HEK293 (cell line): Measurements from ENCODE around the gene NHS.
A peak's percentile ranks its signal among the peaks of the same experiment; 100 is the strongest.
"Not testable (repeated sequence)": the region's sequence is repeated elsewhere in the genome, so short reads cannot be mapped to it uniquely, and the experiment has no call there.

Experiments
- CTCF ChIA-PET: fragments of 350-600 bp; formaldehyde crosslinking; extraction: SDS; loops from one replicate; lab custom pipeline; 2021; ENCODE audit warnings: antibody characterized with exemption; lab: Yijun Ruan, JAX
- POLR2A ChIA-PET: fragments of 300-600 bp; formaldehyde crosslinking; extraction: SDS; loops from one replicate; lab custom pipeline; 2020; ENCODE audit warnings: antibody characterized with exemption, inconsistent platforms; lab: Yijun Ruan, JAX
- H3K27ac ChIP-seq: fragments of 200-500 bp; sonication (Bioruptor generic); 2 replicates; pipeline ENCODE4 v1.5.1; 2014; ENCODE audit warnings: low read depth, low read length, control low read depth, inconsistent platforms; ENCODE audit errors: extremely low read depth
- H3K36me3 ChIP-seq, 2 experiments: fragments of 200-500 bp in 1 of 2; sonication (Bioruptor generic) in 1 of 2; 1 replicate in 1 of 2; 2 replicates in 1 of 2; pipeline ENCODE4 v1.5.1; 2014 to 2017; ENCODE audit warnings: inconsistent platforms in 2 of 2, low read length in 2 of 2; ENCODE audit not compliant: control insufficient read depth in 2 of 2, insufficient read depth in 1 of 2
- H3K4me1 ChIP-seq: fragments of 200-500 bp; sonication (Bioruptor generic); 2 replicates; pipeline ENCODE4 v1.5.1; 2014; ENCODE audit warnings: mild to moderate bottlenecking, low read length, inconsistent platforms; ENCODE audit not compliant: control insufficient read depth, insufficient read depth
- H3K4me3 ChIP-seq: 2 replicates; pipeline ENCODE4 v1.5.1; 2011; ENCODE audit warnings: low read depth, mild to moderate bottlenecking, control low read depth, low read length, moderate library complexity
- H3K9me3 ChIP-seq: fragments of 200-500 bp; sonication (Bioruptor generic); 2 replicates; pipeline ENCODE4 v1.5.1; 2014; ENCODE audit warnings: low read depth, low read length, inconsistent platforms; ENCODE audit not compliant: control insufficient read depth, insufficient read depth
- PRDM4 ChIP-seq: fragments of 450-650 bp; formaldehyde crosslinking; IDR thresholded peaks from 2 replicates; pipeline ENCODE4 v1.5.1; 2017; ENCODE audit warnings: missing biosample characterization, missing genetic modification characterization
- SP7 ChIP-seq: fragments of 450-650 bp; formaldehyde crosslinking; IDR thresholded peaks from 2 replicates; pipeline ENCODE4 v1.5.1; 2016; ENCODE audit warnings: missing biosample characterization, missing genetic modification characterization
- ZBTB8A ChIP-seq: fragments of 450-650 bp; formaldehyde crosslinking; IDR thresholded peaks from 2 replicates; pipeline ENCODE4 v1.5.1; 2016; ENCODE audit warnings: missing biosample characterization, missing genetic modification characterization
- ZNF10 ChIP-seq: fragments of 450-650 bp; formaldehyde crosslinking; IDR thresholded peaks from 2 replicates; pipeline ENCODE4 v1.5.1; 2017; ENCODE audit warnings: missing biosample characterization, missing genetic modification characterization
- ZNF146 ChIP-seq: fragments of 450-650 bp; formaldehyde crosslinking; IDR thresholded peaks from 2 replicates; pipeline ENCODE4 v1.5.1; 2016; ENCODE audit warnings: missing biosample characterization, missing genetic modification characterization
- ZNF16 ChIP-seq: fragments of 450-650 bp; formaldehyde crosslinking; IDR thresholded peaks from 2 replicates; pipeline ENCODE4 v1.5.1; 2016; ENCODE audit warnings: low read depth, missing biosample characterization, missing genetic modification characterization
- ZNF184 ChIP-seq: fragments of 450-650 bp; IDR thresholded peaks from 2 replicates; pipeline ENCODE4 v1.5.1; 2018; ENCODE audit warnings: missing biosample characterization, mild to moderate bottlenecking, missing genetic modification characterization
- ZNF239 ChIP-seq: fragments of 450-650 bp; formaldehyde crosslinking; IDR thresholded peaks from 2 replicates; pipeline ENCODE4 v1.5.1; 2016; ENCODE audit warnings: missing biosample characterization, missing genetic modification characterization
- ZNF354C ChIP-seq: fragments of 450-650 bp; formaldehyde crosslinking; IDR thresholded peaks from 2 replicates; pipeline ENCODE4 v1.5.1; 2016; ENCODE audit warnings: missing biosample characterization, missing genetic modification characterization, low read depth, borderline replicate concordance
- ZNF48 ChIP-seq: fragments of 450-650 bp; formaldehyde crosslinking; IDR thresholded peaks from 2 replicates; pipeline ENCODE4 v1.5.1; 2016; ENCODE audit warnings: missing biosample characterization, missing genetic modification characterization
- ZNF513 ChIP-seq: fragments of 450-650 bp; IDR thresholded peaks from 2 replicates; pipeline ENCODE4 v1.5.1; 2018; ENCODE audit warnings: missing biosample characterization, missing genetic modification characterization
- ZNF530 ChIP-seq: fragments of 450-650 bp; formaldehyde crosslinking; IDR thresholded peaks from 2 replicates; pipeline ENCODE4 v1.5.1; 2016; ENCODE audit warnings: low read depth, missing biosample characterization, missing genetic modification characterization
- ZNF555 ChIP-seq: fragments of 450-650 bp; formaldehyde crosslinking; conservative IDR thresholded peaks from 2 replicates; pipeline ENCODE4 v1.5.1; 2017; ENCODE audit warnings: missing biosample characterization, mild to moderate bottlenecking, missing genetic modification characterization, inconsistent platforms
- ZNF639 ChIP-seq: fragments of 450-650 bp; formaldehyde crosslinking; IDR thresholded peaks from 2 replicates; pipeline ENCODE4 v1.5.1; 2016; ENCODE audit warnings: missing biosample characterization, missing genetic modification characterization
- ZNF776 ChIP-seq: fragments of 450-650 bp; formaldehyde crosslinking; IDR thresholded peaks from 2 replicates; pipeline ENCODE4 v1.5.0; 2017; ENCODE audit warnings: missing biosample characterization, missing genetic modification characterization, borderline replicate concordance
- ZNF791 ChIP-seq: fragments of 450-650 bp; formaldehyde crosslinking; IDR thresholded peaks from 2 replicates; pipeline ENCODE4 v1.5.1; 2016; ENCODE audit warnings: missing biosample characterization, missing genetic modification characterization
- TF ChIP-seq, protein P1 (sequence below): fragments of 450-650 bp; IDR thresholded peaks from 2 replicates; pipeline ENCODE4 v1.5.1; 2018; ENCODE audit warnings: missing biosample characterization, mild to moderate bottlenecking, missing genetic modification characterization
- TF ChIP-seq, protein P2 (sequence below): fragments of 450-650 bp; formaldehyde crosslinking; IDR thresholded peaks from 2 replicates; pipeline ENCODE4 v1.5.1; 2016; ENCODE audit warnings: missing biosample characterization, missing genetic modification characterization
- TF ChIP-seq, protein P3 (sequence below): fragments of 450-650 bp; formaldehyde crosslinking; IDR thresholded peaks from 2 replicates; pipeline ENCODE4 v1.5.1; 2016; ENCODE audit warnings: missing biosample characterization, missing genetic modification characterization

Gene NHS

DNA sequence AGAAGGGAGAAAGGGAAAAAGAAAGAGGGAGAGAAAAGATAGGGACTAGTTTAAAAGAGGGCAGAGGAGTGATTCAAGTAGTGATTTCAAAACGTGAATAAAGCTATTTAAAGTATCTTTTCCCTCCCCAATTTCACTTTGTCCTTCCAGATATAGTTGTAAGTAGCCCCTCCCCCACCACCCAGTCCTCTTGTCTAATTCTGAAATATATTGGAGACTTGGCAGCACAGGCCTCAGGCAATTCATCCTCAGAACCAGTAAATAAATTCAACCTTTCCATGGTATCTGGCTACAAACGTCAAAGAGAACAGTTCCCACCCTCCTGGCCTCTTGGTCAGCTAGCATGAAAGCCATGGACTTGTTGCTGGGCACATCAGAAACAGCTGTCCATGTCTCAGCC is 192.8 kb downstream of the NHS start (continued):
- TF ChIP-seq PRDM4, result no peak
- TF ChIP-seq, all 188 proteins: peak for 0

GRCh38 chrX:17568804-17569203 is 193.8 kb downstream of the NHS start:
- POLR2A ChIA-PET, H3K9me3 ChIP-seq, H3K36me3 ChIP-seq, H3K27ac ChIP-seq, H3K4me3 ChIP-seq, CTCF ChIA-PET, H3K4me1 ChIP-seq: not testable (repeated sequence)
- TF ChIP-seq ZNF146 (tag by site-specific recombination), result peak; percentile 96

DNA sequence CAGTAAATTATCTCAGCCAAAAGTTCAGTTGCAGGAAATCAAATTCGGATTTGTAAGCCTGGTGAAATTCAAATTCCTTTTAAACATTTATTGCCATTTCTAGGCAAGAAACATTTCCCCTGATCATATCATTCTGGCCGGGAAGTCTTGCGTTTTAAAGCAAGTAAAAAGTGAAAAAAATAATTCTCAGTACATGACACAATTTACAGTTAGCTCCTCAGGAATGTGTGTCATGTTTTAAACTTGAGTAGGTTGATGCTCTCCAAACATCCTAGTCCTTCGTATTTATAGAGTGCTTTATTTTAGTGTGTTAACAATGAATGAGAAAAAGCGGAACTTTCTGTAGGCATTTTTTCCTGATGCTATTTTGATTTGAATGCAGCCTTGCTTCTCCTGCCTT is 204.0 kb downstream of the NHS start:
- Histone ChIP-seq H3K4me3 (no peak overlapping the region), H3K4me1 (no peaks in the 10 kb centered on the region), H3K36me3 (no peaks in the 10 kb centered on the region), H3K27ac (no peak overlapping the region), H3K9me3 (no peaks in the 10 kb centered on the region)
- no peak for TF ChIP-seq ZNF555 (tag by site-specific recombination)
- TF ChIP-seq, protein P1, sequence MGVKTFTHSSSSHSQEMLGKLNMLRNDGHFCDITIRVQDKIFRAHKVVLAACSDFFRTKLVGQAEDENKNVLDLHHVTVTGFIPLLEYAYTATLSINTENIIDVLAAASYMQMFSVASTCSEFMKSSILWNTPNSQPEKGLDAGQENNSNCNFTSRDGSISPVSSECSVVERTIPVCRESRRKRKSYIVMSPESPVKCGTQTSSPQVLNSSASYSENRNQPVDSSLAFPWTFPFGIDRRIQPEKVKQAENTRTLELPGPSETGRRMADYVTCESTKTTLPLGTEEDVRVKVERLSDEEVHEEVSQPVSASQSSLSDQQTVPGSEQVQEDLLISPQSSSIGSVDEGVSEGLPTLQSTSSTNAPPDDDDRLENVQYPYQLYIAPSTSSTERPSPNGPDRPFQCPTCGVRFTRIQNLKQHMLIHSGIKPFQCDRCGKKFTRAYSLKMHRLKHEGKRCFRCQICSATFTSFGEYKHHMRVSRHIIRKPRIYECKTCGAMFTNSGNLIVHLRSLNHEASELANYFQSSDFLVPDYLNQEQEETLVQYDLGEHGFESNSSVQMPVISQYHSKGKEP (tag by site-specific recombination), result no peak
- TF ChIP-seq ZNF791 (tag by site-specific recombination), result no peak
- no peak for TF ChIP-seq SP7 (tag by site-specific recombination)
- no peak for TF ChIP-seq ZNF530 (tag by site-specific recombination)
- TF ChIP-seq ZNF513 (tag by site-specific recombination), result no peak
- TF ChIP-seq ZNF184 (tag by site-specific recombination), result no peak
- TF ChIP-seq ZNF239 (tag by site-specific recombination), result no peak
- TF ChIP-seq ZBTB8A (tag by site-specific recombination), result no peak
- no peak for TF ChIP-seq ZNF354C
- TF ChIP-seq ZNF48, result no peak
- TF ChIP-seq, protein P2, sequence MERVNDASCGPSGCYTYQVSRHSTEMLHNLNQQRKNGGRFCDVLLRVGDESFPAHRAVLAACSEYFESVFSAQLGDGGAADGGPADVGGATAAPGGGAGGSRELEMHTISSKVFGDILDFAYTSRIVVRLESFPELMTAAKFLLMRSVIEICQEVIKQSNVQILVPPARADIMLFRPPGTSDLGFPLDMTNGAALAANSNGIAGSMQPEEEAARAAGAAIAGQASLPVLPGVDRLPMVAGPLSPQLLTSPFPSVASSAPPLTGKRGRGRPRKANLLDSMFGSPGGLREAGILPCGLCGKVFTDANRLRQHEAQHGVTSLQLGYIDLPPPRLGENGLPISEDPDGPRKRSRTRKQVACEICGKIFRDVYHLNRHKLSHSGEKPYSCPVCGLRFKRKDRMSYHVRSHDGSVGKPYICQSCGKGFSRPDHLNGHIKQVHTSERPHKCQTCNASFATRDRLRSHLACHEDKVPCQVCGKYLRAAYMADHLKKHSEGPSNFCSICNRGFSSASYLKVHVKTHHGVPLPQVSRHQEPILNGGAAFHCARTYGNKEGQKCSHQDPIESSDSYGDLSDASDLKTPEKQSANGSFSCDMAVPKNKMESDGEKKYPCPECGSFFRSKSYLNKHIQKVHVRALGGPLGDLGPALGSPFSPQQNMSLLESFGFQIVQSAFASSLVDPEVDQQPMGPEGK (tag by site-specific recombination), result no peak
- TF ChIP-seq, protein P3, sequence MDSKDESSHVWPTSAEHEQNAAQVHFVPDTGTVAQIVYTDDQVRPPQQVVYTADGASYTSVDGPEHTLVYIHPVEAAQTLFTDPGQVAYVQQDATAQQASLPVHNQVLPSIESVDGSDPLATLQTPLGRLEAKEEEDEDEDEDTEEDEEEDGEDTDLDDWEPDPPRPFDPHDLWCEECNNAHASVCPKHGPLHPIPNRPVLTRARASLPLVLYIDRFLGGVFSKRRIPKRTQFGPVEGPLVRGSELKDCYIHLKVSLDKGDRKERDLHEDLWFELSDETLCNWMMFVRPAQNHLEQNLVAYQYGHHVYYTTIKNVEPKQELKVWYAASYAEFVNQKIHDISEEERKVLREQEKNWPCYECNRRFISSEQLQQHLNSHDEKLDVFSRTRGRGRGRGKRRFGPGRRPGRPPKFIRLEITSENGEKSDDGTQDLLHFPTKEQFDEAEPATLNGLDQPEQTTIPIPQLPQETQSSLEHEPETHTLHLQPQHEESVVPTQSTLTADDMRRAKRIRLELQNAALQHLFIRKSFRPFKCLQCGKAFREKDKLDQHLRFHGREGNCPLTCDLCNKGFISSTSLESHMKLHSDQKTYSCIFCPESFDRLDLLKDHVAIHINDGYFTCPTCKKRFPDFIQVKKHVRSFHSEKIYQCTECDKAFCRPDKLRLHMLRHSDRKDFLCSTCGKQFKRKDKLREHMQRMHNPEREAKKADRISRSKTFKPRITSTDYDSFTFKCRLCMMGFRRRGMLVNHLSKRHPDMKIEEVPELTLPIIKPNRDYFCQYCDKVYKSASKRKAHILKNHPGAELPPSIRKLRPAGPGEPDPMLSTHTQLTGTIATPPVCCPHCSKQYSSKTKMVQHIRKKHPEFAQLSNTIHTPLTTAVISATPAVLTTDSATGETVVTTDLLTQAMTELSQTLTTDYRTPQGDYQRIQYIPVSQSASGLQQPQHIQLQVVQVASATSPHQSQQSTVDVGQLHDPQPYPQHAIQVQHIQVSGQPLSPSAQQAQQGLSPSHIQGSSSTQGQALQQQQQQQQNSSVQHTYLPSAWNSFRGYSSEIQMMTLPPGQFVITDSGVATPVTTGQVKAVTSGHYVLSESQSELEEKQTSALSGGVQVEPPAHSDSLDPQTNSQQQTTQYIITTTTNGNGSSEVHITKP (tag by site-specific recombination), result no peak
- no peak for TF ChIP-seq ZNF639 (tag by site-specific recombination)
- no peak for TF ChIP-seq ZNF10 (tag by site-specific recombination)
- TF ChIP-seq ZNF16, result no peak
- TF ChIP-seq ZNF776 (tag by site-specific recombination), result no peak
- CTCF ChIA-PET, result no interaction called here
- POLR2A ChIA-PET, result no interaction called here
